Activated naive CD8-positive, alpha-beta T cell (primary cell): ENCODE measurements around the gene NELL1.

Experiments used
- H3K27ac Mint-ChIP-seq: one replicate; pipeline ENCODE4 v1.8.0; 2021; ENCODE audit warnings: mixed read lengths
- H3K27me3 Mint-ChIP-seq: one replicate; pipeline ENCODE4 v1.8.0; 2021; ENCODE audit warnings: mixed read lengths
- H3K36me3 Mint-ChIP-seq: one replicate; pipeline ENCODE4 v1.8.0; 2021; ENCODE audit warnings: mixed read lengths
- H3K4me1 Mint-ChIP-seq: one replicate; pipeline ENCODE4 v1.8.0; 2021; ENCODE audit warnings: low read depth, mixed read lengths
- H3K4me3 Mint-ChIP-seq: one replicate; pipeline ENCODE4 v1.8.0; 2021; ENCODE audit warnings: mild to moderate bottlenecking, mixed read lengths
- H3K9me3 Mint-ChIP-seq: one replicate; pipeline ENCODE4 v1.8.0; 2021; ENCODE audit warnings: low read depth, mixed read lengths

Gene NELL1

DNA sequence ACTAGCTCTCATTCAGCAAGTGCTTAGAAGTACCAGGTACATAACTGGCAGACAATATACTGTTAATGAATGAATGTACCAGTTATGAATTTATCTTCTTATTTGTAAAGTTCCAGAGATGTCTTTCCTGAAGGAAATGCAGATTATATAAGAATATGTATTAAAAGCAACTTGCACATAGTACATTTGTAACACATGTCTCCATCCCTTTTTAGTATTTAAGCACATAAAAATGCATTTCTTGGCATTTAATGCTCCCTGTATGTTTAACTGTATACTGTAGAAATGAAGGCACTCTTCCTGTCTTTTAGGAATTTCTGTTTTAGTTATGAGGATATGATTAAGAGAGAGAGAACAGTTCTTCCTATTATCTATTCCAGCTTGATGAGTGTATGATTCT, 241.3 kb downstream of the NELL1 start:
- Mint-ChIP-seq H3K9me3 (peaks cover 6% of the 10 kb centered on the region), H3K36me3 (no peaks in the 10 kb centered on the region), H3K4me3 (no peak overlapping the region), H3K4me1 (no peaks in the 10 kb centered on the region), H3K27ac (no peak overlapping the region), H3K27me3 (no peaks in the 10 kb centered on the region)

DNA sequence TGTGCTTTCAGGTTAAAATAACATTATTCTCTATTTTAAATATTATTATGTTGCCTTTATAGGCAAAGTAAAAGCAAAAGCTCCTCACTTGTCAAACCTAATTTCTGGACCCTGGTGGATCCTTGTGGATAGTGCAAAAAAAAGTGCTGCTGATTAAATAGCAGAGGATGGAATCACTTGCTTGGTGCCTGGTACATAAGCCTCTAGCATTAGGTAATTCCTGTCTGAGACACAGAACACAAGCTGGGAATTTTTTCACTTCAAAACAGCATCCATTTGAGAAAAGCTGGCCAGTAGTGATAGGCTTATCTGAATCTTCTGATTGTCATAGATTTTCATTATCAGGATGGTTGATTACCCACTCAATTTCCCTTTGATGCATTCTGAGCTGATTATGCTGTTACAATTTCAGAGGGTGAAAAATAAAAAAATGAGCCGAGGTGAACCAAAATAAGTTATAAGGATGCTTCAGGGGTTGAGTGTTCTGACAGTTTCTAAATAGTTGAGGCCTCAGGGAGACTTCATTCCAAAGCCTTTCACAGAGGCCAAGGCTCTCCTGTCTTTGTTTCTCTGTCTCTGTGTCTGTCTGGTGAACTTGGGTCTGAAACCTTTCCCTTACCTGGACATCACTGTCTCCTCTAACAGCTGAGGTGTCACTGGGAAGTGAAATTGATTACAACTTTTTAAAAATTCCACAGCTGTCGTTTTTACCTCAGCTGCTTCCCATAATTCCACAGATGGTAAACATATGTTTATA, 242.9 kb downstream of the NELL1 start:
- H3K27me3 Mint-ChIP-seq, result no peaks in the 10 kb centered on the region
- H3K9me3 Mint-ChIP-seq, result peaks cover 3% of the 10 kb centered on the region
- H3K36me3 Mint-ChIP-seq, result no peaks in the 10 kb centered on the region
- H3K4me3 Mint-ChIP-seq, result no peak overlapping the region
- H3K4me1 Mint-ChIP-seq, result no peaks in the 10 kb centered on the region
- H3K27ac Mint-ChIP-seq, result no peak overlapping the region

DNA sequence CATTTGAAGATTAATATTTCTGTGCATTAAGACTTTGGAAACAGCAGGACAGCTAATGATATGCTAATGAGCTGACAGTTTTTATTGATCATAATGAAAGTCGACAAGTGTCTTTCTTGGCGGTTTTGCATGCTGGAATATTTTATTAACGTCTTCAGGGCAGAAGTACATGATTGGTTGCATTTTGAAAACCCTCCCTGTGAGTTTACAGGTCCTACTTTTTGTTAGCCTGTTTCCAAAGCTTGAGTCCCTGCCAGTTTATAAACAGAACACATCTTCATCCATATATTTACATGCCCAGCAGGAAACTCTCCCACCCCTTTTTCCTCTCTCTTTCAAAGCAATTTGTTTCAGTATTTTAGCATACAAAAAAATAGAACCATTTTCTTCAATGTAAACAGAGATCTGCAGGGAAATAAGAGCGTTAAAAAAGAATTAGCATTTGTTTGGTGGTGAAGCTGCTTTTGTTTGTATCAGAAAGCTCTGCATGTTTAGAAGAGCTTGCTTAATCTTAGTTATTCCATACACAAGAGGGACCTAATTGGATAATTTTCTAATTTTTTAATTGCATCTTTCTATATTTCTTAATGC, 243.6 kb downstream of the NELL1 start:
- Mint-ChIP-seq H3K4me1 (no peaks in the 10 kb centered on the region), H3K9me3 (peaks cover 3% of the 10 kb centered on the region), H3K27ac (no peak overlapping the region), H3K36me3 (no peaks in the 10 kb centered on the region), H3K27me3 (no peaks in the 10 kb centered on the region), H3K4me3 (no peak overlapping the region)

DNA sequence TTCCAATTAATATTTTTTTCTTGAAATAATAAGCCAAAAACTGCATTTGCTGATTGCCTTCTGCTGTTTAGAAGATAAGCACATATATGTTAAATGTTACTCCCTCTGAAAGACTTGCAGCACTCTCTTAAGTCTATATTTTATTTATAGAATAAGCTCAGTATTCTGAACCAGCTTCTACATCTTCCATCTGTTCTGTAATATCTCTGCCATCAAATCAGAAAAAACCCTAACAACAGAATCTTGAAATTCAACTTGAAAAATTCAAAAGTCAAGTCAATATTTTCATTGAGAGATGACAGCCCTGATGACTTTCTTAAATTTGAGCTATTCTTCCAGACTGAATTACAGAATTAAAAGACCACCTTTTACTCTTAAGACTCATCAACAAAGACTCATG, 247.9 kb downstream of the NELL1 start:
- H3K9me3 Mint-ChIP-seq, result peaks cover 7% of the 10 kb centered on the region
- H3K27ac Mint-ChIP-seq, result no peak overlapping the region
- no peaks in the 10 kb centered on the region for H3K27me3 Mint-ChIP-seq
- H3K36me3 Mint-ChIP-seq, result no peaks in the 10 kb centered on the region
- no peak overlapping the region for H3K4me3 Mint-ChIP-seq
- no peaks in the 10 kb centered on the region for H3K4me1 Mint-ChIP-seq

DNA sequence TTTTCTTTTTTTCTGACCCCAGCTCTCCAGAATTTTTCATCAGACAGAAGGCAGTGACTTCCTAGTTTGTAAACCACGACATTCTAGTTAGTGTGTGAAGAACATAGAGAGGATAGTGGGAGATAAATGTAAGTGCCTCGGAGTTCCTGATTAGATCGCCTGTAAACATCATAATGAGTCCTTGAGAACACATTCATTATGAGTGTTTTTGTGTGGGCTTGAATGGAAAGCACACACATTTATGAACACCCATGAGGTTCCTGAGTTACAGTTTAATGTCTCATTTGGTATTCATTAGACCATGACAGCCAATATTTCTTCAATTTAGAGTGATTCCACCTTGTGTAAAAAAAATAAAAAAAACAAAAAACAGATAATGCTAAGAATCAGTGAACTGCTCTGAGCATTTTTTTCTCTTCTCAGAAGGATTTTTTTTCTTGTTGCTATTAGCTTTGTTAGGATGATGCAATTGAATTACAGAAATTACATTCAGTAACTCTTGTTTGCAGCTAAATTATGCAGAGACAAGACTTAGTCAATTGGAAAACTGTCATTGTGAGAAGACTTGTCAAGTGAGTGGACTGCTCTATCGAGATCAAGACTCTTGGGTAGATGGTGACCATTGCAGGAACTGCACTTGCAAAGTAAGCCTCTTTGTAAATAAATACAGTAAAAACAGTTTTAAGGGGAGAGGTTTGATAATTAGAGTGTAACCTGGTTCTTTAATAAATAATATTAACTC, 257.6 kb downstream of the NELL1 start:
- Mint-ChIP-seq H3K27ac (no peak overlapping the region), H3K9me3 (no peaks in the 10 kb centered on the region), H3K27me3 (no peaks in the 10 kb centered on the region), H3K36me3 (no peaks in the 10 kb centered on the region), H3K4me3 (no peak overlapping the region), H3K4me1 (no peaks in the 10 kb centered on the region)

DNA sequence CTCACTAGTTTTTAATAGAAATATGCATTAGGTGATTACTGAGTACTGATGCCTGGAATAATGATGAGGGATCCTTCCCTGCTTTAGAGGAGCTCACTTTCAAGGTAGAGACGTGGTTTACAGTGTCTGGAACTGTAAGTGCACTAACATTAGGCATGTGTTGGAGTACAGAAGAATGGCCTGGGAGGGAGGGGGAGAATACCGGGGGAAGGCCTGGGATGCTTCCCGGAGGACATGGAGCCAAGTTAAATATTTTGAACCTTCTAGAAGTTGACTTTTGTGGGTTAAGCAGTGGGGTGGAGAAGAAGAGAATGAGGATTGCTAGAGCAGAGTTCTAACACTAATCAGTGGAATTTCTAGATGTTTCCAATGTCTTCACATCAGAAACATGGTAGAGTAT, 261.6 kb downstream of the NELL1 start:
- Mint-ChIP-seq H3K36me3 (no peaks in the 10 kb centered on the region), H3K27ac (no peak overlapping the region), H3K9me3 (no peaks in the 10 kb centered on the region), H3K27me3 (no peaks in the 10 kb centered on the region), H3K4me3 (no peak overlapping the region), H3K4me1 (no peaks in the 10 kb centered on the region)

DNA sequence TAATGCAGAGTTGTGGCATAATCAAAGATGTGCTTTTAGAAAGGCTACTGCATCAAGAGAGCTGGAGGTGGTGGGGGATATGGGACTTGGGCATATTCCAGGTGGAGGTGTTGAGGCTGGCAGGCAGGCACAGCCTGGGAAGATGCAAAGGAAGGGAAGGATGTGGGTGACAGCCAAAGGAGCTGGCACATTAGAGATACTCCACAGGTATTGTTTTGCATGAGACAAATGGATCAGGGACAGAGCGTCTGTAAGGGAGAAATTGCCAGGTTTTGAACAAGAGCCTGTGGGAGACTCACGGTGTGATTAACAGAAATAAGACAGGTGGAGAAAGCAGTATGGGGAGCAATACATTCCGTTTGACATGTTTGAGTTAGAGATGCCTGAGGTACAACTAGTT, 263.7 kb downstream of the NELL1 start:
- H3K27me3 Mint-ChIP-seq, result no peaks in the 10 kb centered on the region

DNA sequence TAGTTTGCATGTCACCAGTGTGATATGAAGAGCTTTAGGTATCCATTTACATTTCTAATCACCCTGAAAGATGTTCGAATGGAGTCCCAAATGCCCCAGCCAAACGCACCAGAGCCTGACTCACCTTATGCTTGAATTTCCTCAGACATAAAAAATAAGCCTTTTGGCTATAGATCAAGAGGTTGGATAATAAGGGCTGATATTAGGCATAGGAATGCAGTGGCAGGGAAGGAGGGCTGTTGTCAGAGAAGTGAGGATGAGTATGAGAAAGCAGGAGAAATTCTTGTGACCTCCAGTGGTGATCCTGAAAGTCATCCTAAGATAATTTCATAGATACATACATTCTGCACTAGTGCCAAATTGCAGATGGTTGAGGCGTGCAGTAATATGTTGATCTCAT, 264.6 kb downstream of the NELL1 start:
- H3K9me3 Mint-ChIP-seq, result no peaks in the 10 kb centered on the region
- no peaks in the 10 kb centered on the region for H3K36me3 Mint-ChIP-seq
- H3K27ac Mint-ChIP-seq, result no peak overlapping the region
- H3K4me3 Mint-ChIP-seq, result no peak overlapping the region
- no peaks in the 10 kb centered on the region for H3K4me1 Mint-ChIP-seq
- no peaks in the 10 kb centered on the region for H3K27me3 Mint-ChIP-seq

More for the DNA sequence above, 263.7 kb downstream of the NELL1 start:
- no peaks in the 10 kb centered on the region for H3K9me3 Mint-ChIP-seq
- H3K4me1 Mint-ChIP-seq, result no peaks in the 10 kb centered on the region
- no peaks in the 10 kb centered on the region for H3K36me3 Mint-ChIP-seq
- H3K27ac Mint-ChIP-seq, result no peak overlapping the region
- no peak overlapping the region for H3K4me3 Mint-ChIP-seq

DNA sequence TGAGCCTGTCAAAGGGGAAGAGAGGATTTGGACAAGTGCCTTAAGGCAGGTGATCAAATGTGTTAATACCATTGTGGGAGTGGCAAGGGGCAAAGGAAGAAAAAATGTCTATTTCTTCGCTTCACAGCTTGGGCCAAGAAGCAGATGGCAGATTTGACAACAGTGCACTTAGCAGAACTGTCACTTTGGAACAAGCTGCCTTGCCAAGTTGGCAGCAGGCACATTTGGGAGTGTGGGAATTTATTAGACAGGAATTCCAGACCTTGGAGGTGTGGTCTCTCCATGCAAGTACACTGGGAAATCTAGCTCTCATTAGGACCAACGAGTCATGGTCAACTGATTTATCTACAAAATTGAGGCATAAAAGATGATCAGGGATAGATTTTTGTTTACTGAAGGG, 265.1 kb downstream of the NELL1 start:
- no peaks in the 10 kb centered on the region for H3K4me1 Mint-ChIP-seq
- no peak overlapping the region for H3K27ac Mint-ChIP-seq
- H3K4me3 Mint-ChIP-seq, result no peak overlapping the region
- H3K36me3 Mint-ChIP-seq, result no peaks in the 10 kb centered on the region
- no peaks in the 10 kb centered on the region for H3K9me3 Mint-ChIP-seq
- peaks cover under 1% of the 10 kb centered on the region for H3K27me3 Mint-ChIP-seq

DNA sequence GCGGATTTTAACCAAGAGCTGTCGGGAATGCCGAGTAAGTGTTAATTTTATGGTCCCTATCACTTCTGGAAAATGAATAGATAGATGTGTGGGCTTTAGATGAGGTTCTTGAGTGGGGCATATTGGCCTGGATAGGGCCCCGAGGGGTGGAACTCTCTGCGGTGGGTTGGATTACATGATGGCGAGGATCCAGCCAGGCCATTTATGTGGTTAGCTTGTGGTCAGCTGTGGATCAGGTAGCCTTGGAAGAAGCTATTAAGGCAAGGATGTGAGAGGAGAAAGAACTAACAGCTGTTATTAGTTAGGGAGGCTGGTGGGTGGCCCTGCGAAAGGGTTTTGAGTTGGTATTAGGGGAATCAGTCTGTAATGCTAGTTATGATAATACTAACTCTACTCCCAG, 268.4 kb downstream of the NELL1 start:
- Mint-ChIP-seq H3K27me3 (peaks cover 1% of the 10 kb centered on the region), H3K27ac (no peak overlapping the region), H3K36me3 (no peaks in the 10 kb centered on the region), H3K9me3 (no peaks in the 10 kb centered on the region), H3K4me3 (no peak overlapping the region), H3K4me1 (no peaks in the 10 kb centered on the region)

DNA sequence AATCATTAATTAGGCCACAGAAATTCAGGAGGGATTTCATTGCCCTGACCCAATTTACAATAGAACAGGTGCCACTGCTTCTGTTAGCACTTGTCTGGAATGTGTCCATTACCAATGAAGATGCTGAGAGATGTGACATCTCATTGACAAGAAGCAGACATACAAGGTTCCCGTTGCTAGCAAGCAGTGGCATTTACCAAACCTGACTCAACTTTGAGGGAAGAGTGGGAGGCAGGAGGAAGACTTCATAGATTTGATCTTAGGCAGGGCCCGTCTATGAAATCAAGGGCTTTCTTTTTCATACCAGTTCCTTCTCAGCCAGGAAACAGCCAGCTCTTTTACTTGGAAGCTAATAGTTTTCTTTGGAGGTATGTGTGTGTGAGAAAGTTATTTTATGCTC, 280.2 kb downstream of the NELL1 start:
- H3K4me1 Mint-ChIP-seq, result no peaks in the 10 kb centered on the region
- H3K4me3 Mint-ChIP-seq, result no peak overlapping the region
- no peaks in the 10 kb centered on the region for H3K9me3 Mint-ChIP-seq
- no peak overlapping the region for H3K27ac Mint-ChIP-seq
- no peaks in the 10 kb centered on the region for H3K36me3 Mint-ChIP-seq
- H3K27me3 Mint-ChIP-seq, result no peaks in the 10 kb centered on the region

DNA sequence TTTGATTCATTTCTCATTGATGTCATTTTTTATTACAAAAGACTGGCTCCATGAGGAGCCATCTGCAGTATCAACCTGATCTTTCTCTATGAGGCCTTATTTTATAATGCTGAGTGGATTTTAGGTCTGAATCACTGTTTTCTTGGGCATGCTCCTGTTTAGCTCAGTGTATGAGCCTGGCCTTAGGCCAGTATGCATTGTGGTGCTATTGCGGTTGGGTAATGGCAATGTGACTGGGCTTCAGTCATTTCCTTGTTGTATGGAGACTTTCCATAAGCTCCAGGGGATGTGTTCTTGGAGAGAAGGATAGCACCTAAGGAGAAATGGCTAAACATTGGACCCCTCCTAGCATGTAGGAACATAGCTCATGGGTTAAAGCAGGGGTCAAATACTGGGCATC, 293.2 kb downstream of the NELL1 start:
- Mint-ChIP-seq H3K27ac (no peak overlapping the region), H3K36me3 (no peaks in the 10 kb centered on the region), H3K4me1 (no peaks in the 10 kb centered on the region), H3K4me3 (no peak overlapping the region), H3K9me3 (no peaks in the 10 kb centered on the region), H3K27me3 (no peaks in the 10 kb centered on the region)

DNA sequence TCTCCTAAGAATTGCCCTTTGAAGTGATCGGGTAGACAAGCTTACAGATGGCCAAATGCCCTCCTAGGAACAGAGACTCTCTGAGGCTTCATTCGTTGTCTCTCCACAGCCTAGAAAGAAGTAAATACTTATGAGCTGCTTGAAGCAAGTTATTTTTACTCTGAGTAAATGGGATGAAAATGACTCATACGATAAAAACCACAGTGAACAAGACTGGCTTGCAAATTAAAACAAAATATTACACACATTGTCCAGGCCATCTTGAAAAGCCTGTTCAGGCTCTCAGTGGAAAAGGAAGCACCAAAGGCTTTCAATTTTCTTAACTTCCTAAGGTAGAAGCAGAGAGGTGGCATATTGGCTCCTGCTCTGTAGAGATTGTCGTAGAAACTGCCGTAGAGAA, 294.2 kb downstream of the NELL1 start:
- H3K9me3 Mint-ChIP-seq, result no peaks in the 10 kb centered on the region
- no peak overlapping the region for H3K4me3 Mint-ChIP-seq
- no peaks in the 10 kb centered on the region for H3K4me1 Mint-ChIP-seq

DNA sequence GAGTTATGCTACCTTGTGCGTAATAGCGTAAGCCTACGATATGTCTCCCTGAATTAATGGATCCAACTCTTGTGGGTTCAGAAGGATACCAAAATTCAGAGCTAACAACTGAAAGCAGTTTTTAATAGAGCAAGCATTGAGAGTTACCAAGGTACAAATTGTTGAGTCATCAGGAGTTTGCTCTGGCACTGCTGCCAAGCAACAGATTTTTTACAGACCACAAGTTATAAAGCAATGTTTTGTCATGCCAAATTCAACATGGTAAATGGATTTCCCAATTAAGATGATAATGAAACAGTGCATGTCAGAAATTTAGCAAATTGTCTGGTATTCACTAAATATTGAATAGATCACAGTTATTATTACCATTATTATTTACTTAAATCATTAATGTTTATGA, 295.6 kb downstream of the NELL1 start:
- H3K36me3 Mint-ChIP-seq, result no peaks in the 10 kb centered on the region
- H3K27ac Mint-ChIP-seq, result no peak overlapping the region
- H3K4me1 Mint-ChIP-seq, result no peaks in the 10 kb centered on the region
- no peaks in the 10 kb centered on the region for H3K27me3 Mint-ChIP-seq
- no peak overlapping the region for H3K4me3 Mint-ChIP-seq
- no peaks in the 10 kb centered on the region for H3K9me3 Mint-ChIP-seq

More for the DNA sequence above, 294.2 kb downstream of the NELL1 start:
- no peaks in the 10 kb centered on the region for H3K36me3 Mint-ChIP-seq
- no peaks in the 10 kb centered on the region for H3K27me3 Mint-ChIP-seq
- no peak overlapping the region for H3K27ac Mint-ChIP-seq

DNA sequence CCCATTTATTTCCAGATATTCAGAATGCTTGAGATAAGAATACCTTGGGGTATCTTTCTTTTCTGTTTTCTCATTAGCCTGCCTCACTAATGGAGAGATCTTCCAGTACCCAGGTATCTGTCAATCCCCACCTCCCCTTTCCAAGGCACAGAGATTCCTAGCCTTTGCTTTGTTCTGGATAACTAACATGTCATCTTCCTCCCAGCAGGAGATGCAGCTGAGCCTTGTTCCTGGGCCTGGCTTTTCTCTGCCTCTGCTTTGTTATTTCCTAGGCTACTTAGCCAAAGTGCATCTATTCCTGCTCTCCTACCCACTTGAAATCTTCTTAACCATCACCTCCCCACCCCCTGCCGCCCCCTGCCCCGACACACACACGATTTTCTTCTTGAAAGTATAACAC, 297.1 kb downstream of the NELL1 start:
- no peak overlapping the region for H3K27ac Mint-ChIP-seq
- no peaks in the 10 kb centered on the region for H3K27me3 Mint-ChIP-seq
- H3K9me3 Mint-ChIP-seq, result no peaks in the 10 kb centered on the region
- no peak overlapping the region for H3K4me3 Mint-ChIP-seq
- no peaks in the 10 kb centered on the region for H3K36me3 Mint-ChIP-seq
- H3K4me1 Mint-ChIP-seq, result no peaks in the 10 kb centered on the region
